NOMO-1 treated with dmso at 0.1 percent for 144 hours (cell line): ENCODE measurements around the gene SLC34A3.

Experiments used
- DNase-seq: peaks from one replicate; lab custom pipeline; 2025; ENCODE audit not compliant: unreplicated experiment; lab: John Stamatoyannopoulos, UW

Gene SLC34A3

DNA sequence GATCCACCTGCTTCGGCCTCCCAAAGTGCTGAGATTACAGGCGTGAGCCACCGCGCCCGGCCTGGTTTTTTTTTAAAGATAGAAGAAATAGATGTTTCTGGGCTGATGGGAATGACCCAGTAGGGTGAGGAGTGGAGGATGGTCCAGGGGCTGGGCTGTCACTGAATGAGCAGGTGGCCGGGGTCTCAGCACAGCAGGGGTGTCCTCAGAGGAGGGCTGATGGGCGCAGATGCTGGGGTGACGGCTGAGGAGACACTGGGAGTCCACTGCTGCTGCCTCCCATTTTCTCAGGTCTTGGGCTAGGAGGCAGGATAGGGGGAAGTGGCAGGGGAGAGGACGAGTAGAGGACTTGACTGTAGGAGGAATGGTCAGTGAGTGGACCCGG is 44.5 kb downstream of the SLC34A3 start:
- DNase-seq: no peak

DNA sequence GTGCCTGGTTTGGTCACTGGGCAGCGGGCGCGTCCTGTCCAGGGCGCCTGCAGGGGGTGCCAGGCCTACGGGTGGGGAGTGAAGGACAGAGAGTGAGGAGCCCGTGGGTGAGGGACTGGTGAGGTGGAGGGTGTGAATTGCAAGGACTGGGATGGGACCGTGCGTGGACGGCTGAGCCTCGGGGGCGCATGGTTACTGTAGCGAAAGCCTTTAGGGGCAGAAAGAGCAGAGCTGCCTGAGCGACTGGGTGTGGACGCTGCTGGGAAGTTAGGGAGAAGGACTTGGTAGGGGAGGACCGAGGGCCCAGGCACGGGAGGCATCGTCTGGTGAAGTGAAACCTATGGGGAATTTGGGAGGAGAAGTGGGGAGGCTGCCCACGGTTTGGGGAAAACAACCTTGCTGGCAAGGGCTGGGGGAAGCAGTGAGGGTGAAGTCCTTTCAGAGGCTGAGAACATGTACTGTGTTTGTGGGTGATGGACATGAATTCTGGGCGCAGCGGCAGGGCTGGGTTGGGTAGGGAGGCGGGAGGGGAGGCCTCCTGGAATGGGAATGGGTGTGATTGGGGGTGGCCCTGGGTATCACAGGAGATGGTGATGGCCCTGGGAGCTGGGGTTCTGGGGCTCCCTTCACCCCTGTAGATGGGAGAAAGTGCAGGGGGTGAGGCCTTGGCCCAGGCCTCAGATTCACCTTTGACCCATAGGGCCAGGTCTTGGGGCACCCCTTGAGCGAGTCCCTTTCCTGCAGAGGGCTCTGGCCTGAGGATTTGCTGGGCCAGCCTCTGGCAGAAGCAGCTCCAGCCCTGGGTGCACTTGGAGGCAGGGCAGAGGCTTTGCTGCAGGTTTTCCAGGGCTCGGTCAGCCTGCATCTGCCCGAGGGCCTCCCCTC is 45.1 kb downstream of the SLC34A3 start:
- DNase-seq: no peak

GRCh38 chr9:137276473-137277328 is 46.0 kb downstream of the SLC34A3 start:
- DNase-seq: peak; percentile 76

GRCh38 chr9:137277329-137278041 is 46.8 kb downstream of the SLC34A3 start, which contains the start of gene TOR4A:
Gene TOR4A (plus strand): TSS chr9:137277726. CDS start chr9:137278690, 964 bp downstream.
- DNase-seq: peak; percentile 96

- DNase-seq: peak; percentile 47
These were observed 47.5 kb downstream of the SLC34A3 start for GRCh38 chr9:137278061-137278701.

DNA sequence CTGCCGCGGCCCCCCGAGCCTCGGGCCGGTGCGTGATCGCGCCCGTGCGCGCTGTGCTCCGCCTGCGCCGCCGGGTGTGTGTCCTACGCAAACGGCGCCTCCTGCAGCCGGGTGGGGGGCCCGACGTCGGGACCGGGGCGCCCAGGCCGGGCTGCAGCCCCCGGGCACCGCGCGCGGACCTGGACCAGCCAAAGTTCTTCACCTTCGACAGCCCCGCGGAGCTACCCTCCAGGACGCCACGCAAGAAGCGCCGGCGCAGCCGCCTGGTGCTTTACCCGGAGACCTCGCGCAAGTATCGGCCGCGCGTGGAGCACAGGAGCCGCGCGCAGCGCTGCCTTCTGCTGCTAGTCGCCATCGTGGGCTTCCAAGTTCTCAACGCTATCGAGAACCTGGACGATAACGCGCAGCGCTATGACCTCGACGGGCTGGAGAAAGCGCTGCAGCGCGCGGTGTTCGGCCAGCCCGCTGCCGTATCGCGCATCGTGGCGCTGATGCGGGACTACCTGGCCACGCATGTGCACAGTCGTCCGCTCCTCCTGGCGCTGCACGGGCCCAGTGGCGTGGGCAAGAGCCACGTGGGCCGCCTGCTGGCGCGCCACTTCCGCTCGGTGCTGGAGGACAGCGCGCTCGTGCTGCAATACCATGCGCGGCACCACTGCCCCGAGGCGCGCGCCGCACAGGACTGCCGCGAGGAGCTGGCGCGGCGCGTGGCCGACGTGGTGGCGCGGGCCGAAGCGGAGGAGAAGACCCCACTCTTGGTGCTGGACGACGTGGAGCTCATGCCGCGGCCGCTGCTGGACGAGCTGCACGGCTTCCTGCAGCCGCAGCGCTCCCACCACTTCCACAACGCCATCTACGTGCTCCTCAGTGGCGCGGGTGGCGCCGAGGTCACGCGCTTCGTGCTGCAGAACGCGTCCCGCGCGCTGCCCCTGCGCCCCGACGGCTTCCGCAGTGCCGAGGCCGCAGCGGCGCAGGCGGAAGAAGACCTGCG is 48.3 kb downstream of the SLC34A3 start:
- no peak for DNase-seq

DNA sequence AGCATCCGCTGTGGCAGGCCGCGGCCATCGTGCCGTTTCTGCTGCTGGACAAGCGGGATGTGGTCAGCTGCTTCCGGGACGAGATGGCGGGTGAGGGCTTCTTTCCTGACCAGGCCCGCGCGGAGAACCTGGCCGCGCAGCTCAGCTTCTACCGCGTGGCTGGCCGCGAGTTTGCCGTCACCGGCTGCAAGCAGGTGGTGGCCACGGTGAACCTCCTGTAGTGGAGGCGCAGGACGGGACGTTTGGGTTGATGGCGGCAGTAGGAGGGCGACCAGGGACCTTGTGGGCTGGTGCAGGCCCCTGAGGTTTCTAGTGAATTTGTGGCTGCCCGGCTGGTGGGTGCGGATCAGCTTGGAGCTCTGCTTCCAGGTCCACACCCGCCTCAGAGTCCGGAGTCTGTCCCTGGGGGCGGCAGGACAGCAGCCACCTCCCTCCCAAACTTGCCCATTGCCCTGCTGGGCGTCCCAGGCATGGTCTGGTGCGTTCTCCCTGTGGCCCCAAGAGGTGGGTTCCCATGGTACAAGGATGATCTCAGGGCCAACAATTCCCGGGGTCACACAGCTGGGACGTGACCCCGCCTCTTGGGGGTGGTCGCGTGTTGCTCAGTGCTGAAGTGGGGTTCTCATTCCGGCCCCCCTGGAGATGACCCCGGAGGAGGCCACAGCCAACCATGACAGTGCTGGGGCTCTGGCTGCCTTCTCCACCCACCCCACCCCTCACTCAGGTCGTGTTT is 49.2 kb downstream of the SLC34A3 start:
- no peak for DNase-seq

- DNase-seq: no peak
These were observed 50.0 kb downstream of the SLC34A3 start for GRCh38 chr9:137280474-137281344.

DNA sequence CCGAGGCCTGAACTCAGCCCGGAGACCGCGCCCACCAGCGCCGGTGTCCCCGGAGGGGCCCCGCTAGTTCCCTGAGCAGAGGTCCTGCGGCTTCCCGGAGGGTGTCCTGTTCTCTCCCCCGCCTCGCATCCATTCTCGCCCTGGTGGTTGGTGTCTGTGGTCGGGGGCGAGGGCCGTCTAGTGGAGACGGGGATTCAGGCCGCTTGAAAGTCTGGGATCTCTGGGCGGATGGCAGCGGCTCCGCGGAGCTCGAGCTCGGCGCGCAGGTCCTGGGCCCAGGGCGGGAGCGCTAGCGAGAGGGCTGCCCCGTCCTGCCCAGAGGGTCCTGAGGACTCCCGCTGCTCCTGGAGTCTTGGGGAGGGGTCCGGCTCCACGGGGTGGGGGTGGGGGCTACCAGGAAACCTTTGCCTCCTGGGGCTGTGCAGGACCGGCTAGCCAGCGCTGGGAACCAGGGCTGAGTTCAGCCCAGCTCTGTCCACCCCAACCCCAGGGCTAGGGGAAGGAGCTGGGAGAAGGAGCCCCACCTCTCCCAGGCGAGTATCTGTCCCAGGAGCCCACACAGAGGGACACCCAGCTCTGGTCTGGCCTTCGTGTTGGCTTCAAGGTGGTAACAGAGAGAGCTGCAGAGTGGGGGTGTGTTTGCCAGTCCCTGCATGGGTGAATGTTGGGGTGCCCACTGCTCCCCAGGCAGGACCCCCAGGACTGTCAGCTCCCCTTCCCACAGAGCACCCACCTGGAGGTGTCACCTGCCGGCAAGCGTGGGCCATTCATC is 50.8 kb downstream of the SLC34A3 start:
- no peak for DNase-seq
